Lower lobe of right lung (tissue), 2 donors: ENCODE data around the gene PCSK6. TPM values are rescaled to one million over a fixed set of nuclear protein-coding genes. Genes with fewer than 3 reads are reported as not detected.

ENCODE experiments used
- ATAC-seq, 2 donors: fragments of 200-7000 bp; cut with Tn5 transposase; one replicate each; pipeline ENCODE4 v1.9.1; 2020 to 2022; ENCODE audit warnings: mild to moderate bottlenecking in 2 of 2, moderate library complexity in 2 of 2
- DNase-seq: peaks from one replicate; pipeline ENCODE4 v3.0.0-alpha.2; 2020
- H3K27ac ChIP-seq: fragments of 200-600 bp; one replicate; pipeline ENCODE4 v1.8.0; 2022
- H3K27me3 ChIP-seq: fragments of 200-600 bp; one replicate; pipeline ENCODE4 v1.8.0; 2022; ENCODE audit warnings: low read depth
- H3K36me3 ChIP-seq: fragments of 200-600 bp; one replicate; pipeline ENCODE4 v1.8.0; 2022; ENCODE audit warnings: mild to moderate bottlenecking
- H3K4me1 ChIP-seq: fragments of 200-600 bp; one replicate; pipeline ENCODE4 v1.8.0; 2022
- H3K4me3 ChIP-seq: fragments of 200-600 bp; one replicate; pipeline ENCODE4 v1.8.0; 2022; ENCODE audit warnings: mild to moderate bottlenecking
- H3K9me3 ChIP-seq: fragments of 200-600 bp; one replicate; pipeline ENCODE4 v1.8.0; 2022
- intact Hi-C: fragments of 100-400 bp; cut with DNase I; formaldehyde crosslinking; loops from one replicate; pipeline ENCODE4 v1.11.0; 2022
- total RNA-seq: library from RNA; stranded (reverse); fragmentation: NEBNext Ultra II Directional; extraction: Animal tissue kit (Norgen Biotek cat#: 25700); gene quantifications from one replicate; pipeline ENCODE4 v1.2.1, GENCODE V29; 2021
- TF ChIP-seq, protein P1 (sequence below): fragments of 200-600 bp; IDR thresholded peaks from one replicate; pipeline ENCODE4 v1.8.0; 2022; ENCODE audit warnings: antibody characterized with exemption, mild to moderate bottlenecking
- donor health status: DM: no; HTN: yes; CAD: no; lungs with severe emphysema.

PCSK6 gene
- total RNA-seq, 1 donor from 2014 or later = 12.3 TPM

DNA sequence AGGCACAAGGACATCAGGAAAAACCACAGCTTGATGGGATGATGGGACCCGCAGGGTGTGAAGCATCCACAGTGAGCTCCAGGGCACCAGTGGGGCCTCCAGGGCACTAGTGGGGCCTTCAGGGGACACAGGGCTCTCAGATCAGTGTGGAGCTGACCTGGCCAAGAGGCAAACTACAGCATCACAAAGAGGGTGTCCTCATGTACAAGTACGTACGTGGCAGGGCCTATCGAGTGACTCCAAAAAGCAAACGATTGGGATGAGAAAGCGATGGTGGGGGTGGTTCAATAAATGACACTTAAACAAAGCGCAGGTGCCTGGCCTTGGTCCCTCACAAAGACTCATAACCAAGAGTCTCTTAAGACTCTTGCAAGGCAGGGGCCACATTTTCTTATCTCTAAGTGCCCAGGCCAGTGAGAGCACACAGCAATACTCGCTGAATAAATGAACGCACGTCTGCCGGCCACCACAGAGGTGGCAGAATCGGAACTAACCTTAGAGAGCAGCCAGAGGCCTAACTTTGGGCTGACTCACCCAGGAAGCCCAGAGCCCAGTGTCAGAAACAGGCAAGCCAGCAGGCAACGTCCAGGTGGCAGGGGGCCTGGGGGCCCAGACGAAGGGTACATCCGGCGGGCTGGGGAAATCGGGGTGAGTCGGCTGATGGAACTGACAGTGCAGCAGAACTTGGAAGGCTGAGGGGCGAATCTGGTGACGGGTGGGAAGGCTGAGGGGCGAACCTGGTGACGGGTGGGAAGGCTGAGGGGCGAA lies 8.7 kb downstream of the PCSK6 start:
- TF ChIP-seq, protein P1, sequence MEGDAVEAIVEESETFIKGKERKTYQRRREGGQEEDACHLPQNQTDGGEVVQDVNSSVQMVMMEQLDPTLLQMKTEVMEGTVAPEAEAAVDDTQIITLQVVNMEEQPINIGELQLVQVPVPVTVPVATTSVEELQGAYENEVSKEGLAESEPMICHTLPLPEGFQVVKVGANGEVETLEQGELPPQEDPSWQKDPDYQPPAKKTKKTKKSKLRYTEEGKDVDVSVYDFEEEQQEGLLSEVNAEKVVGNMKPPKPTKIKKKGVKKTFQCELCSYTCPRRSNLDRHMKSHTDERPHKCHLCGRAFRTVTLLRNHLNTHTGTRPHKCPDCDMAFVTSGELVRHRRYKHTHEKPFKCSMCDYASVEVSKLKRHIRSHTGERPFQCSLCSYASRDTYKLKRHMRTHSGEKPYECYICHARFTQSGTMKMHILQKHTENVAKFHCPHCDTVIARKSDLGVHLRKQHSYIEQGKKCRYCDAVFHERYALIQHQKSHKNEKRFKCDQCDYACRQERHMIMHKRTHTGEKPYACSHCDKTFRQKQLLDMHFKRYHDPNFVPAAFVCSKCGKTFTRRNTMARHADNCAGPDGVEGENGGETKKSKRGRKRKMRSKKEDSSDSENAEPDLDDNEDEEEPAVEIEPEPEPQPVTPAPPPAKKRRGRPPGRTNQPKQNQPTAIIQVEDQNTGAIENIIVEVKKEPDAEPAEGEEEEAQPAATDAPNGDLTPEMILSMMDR = no peak
- ATAC-seq (no peak), DNase-seq (no peak)
- Histone ChIP-seq H3K4me3 (no peak overlapping the region), H3K4me1 (no peaks in the 10 kb centered on the region), H3K36me3 (no peaks in the 10 kb centered on the region), H3K27me3 (no peaks in the 10 kb centered on the region), H3K27ac (no peak overlapping the region), H3K9me3 (no peaks in the 10 kb centered on the region)
- intact Hi-C loops = no loop called here

DNA sequence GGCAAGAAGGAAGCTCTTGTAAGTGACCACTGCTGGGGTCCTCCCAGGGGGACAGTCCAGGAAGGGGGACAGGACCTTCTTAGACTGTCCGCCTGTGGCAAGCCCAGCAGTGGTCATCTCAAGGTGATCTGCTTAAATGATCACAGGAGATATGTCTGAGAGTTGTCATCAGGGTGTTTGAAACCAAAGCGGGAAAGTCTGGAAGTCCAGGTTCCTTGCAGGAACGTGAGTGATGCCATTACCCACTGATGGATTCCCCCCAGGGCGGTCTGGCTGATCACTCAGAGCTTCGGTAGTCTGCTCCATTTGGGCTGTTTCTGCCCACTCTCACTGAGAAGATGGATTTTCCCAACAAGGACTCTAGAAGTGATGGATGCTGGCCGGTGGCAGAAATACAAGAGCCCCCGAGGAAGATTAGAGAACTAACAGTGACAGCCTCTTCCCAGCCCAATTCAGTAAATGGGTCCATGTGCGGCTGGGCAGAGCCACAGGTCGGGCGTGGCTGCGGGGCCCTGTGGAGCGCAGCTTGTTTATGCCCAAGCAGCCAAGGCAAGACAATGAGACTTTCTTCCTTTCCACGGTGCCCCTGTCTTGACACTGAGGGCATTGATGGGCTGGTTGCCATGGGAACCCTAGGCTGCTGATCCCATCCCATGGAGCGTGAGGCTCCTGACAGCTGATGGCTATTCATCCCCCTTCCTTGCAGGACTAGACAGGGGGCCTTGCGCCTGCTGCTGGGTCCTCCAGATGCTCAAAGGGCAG lies 9.5 kb downstream of the PCSK6 start:
- Histone ChIP-seq H3K4me1 (no peaks in the 10 kb centered on the region), H3K36me3 (no peaks in the 10 kb centered on the region), H3K27me3 (no peaks in the 10 kb centered on the region), H3K27ac (no peak overlapping the region), H3K4me3 (no peak overlapping the region), H3K9me3 (no peaks in the 10 kb centered on the region)
- TF ChIP-seq, protein P1 = no peak
- DNase-seq = no peak
- no peak for ATAC-seq
- intact Hi-C loops = no loop called here

DNA sequence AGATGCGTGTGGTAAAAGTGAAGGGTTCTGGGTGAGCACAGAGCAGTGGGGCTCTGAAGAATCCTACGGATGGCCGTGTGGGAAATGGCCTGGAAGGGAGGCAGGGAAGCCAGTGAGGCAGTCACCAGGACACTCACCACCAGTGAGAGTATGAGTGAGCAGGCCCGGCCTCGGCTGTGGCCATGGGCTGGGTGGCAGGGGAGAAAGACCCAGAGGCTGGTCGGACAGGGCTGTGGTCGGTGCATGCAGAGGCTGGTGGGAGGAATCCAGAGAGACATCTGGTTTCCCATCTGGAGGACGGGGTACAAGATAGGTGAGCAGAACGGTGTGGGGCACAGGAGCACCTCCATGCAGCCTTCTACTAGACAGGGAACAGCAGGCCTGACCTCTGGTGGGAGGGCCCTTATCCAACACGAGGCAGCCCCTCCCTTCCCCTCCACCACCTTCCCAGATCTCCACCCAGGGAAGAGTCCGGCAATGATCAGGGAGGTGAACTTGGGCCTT lies 10.1 kb downstream of the PCSK6 start:
- DNase-seq (no peak), ATAC-seq (no peak)
- Histone ChIP-seq H3K36me3 (no peaks in the 10 kb centered on the region), H3K9me3 (no peaks in the 10 kb centered on the region), H3K4me1 (no peaks in the 10 kb centered on the region), H3K27ac (no peak overlapping the region), H3K27me3 (no peaks in the 10 kb centered on the region), H3K4me3 (no peak overlapping the region)
- intact Hi-C loops = no loop called here
- TF ChIP-seq, protein P1 = no peak

DNA sequence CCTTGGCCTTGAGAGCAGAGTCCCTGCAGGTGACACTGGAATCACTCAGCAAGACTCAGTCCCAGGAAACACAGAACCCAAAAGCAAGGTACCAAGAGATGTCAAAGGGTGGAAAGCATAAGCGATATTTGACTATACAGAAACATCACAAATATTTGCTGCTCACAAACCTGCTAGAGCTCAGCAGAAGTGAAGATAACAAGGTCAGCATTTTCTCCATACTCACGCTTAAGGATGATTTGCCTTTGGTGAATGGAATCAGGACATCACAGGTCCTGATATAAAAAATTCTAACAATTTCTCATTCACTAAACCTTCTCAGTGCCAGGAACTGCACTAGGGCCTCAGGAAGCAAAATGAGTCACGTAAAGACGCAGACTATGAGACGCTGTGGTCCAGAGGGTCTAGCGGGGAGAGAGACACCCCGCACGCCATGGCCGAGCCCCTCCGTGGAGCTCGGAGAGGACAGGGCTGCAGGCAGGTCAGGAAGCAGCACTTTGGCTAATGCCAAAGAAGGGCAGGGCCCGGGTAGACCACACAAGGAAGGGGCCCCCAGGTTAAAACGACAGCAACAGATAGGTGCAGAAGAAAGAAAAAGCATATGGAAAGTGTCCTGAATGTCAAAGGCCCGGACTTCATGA lies 10.7 kb downstream of the PCSK6 start:
- DNase-seq = no peak
- TF ChIP-seq, protein P1 = no peak
- no peak overlapping the region for H3K27ac ChIP-seq
- H3K9me3 ChIP-seq = no peaks in the 10 kb centered on the region
- no peak for ATAC-seq
- H3K4me3 ChIP-seq = no peak overlapping the region
- no peaks in the 10 kb centered on the region for H3K4me1 ChIP-seq
- no peaks in the 10 kb centered on the region for H3K27me3 ChIP-seq
- intact Hi-C loops = no loop called here
- H3K36me3 ChIP-seq = no peaks in the 10 kb centered on the region

DNA sequence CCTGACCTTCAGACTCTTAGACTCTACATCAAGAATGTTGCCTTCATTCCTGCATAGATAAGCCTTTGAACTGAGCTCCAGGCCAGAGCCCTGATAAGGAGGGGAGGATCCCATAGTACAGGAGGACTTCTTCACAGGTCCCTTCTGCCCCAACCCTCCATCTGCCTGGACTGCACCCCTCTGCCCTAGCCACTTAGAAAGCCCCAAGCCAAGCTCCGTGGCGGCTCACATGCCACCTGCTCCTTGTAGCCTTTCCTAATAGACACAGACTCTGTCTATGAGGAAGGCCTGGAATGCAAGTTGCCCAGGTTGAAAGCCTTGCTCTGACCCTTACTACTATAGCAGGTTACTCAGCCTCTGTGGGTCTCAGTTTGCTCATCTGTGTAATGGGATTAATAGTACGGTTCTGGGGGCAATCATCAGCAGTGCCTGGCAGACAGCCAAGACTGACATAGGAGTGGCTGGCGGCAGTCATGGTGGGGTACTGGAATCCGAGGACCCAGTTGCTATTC lies 11.6 kb downstream of the PCSK6 start:
- Histone ChIP-seq H3K36me3 (no peaks in the 10 kb centered on the region), H3K4me1 (no peaks in the 10 kb centered on the region), H3K9me3 (no peaks in the 10 kb centered on the region), H3K27ac (no peak overlapping the region), H3K4me3 (no peak overlapping the region), H3K27me3 (no peaks in the 10 kb centered on the region)
- intact Hi-C loops = no loop called here
- DNase-seq (no peak), ATAC-seq (no peak)
- TF ChIP-seq, protein P1 = no peak
